EL (cell line): ENCODE data around the gene NT5C.

Experiments
- DNase-seq: peaks from one replicate; pipeline ENCODE4 v3.0.0-alpha.2; 2016

Gene NT5C

DNA sequence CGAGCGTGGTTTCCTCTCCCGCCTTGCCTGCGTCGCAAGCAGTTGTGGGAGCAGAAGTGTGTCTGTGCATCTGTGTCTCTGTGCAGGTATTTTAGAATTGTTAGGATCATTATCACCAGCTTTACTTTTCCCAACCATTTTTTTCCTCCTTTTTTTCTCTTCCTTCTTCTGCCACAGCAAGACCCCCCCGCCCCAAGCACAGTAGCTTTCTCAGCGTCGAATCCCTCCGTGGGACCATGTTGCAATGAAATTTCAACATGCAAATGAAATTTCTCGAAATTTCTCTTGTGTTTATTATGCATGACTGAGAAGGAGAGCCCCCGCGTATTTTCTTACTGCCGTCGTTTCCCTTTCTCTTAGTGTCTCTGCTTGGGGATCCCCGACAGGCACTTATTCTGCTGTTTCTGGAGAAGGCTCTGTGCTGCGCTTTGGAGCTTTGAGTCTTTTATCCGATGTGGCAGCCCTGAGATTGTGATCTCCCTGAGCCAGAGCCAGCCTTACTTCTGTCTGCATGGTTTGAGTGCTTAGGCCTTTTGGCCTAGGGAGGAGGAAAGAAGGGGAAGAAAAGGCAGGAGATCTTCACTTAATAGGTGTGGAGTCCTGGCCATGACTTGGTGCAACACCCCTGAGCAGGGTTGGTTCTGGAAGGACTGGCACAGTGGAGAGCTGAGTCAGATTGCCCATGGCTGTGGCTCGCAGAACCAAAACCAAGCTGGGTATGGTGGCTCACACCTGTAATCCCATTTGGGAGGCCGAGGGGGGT lies 16.8 kb downstream of the NT5C start:
- DNase-seq = no peak

DNA sequence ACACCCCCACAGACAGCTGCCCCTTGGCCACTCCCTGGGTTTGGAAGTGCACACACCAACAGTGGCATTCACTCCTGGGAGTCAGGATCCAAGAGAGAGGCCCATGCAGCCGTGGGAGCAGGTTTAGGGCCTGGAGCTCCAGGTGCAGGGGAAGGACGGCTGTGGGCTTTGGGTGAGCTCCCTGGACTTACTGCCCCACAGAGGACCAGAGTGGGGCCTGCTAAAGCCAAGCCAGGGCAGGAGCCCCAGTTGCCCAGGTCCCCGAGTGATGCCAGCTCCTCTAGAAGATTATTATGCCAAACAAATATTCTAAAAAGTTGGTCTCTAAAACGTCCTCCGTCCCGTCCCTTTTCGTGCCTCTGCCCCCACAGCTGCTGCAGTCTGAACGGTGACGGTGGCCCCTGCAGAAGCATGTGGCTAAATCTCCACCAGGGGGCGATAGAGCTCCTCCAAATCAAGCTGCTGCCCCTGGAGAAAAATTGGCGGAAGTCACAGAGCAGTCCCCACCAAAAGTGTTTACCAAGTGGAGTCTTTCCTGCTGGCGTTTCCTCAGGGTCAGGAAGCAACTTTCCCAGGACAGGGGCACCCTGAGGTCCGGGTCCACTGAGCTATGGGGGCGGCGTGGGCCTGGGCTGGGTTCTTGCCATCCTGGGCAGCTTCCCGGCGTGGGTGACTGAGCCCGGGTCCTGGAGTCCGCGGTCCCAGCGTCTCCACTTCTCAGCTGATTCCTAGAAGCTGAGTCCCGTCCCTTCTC lies 17.6 kb downstream of the NT5C start:
- peak; percentile 91 for DNase-seq

DNA sequence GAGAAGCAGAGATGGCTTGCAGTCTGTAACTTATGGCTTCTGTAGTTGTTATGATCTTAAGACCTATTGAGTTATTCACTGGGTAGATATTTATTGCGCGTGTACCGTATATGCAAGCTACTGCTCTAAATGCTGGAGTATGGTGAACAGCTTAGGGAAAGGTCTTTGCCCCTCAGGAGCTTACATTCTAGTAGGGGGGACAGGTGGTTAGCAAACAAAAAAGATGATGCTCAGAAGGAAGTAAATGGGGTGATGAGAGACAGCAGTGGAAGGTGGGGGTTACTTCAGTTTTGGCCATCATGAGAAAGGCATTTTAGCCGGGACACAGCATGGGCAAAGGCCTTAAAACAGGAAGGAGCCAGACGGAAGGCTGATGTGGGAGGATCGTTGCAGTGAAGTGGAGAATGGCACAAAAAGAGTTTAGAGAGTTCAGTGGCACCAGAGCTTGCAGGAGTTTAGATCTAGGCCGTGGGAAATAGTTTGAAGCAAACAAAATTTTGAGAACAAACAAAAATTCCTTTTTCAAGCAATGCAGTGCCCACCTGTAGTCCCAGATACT lies 19.7 kb downstream of the NT5C start:
- DNase-seq = no peak

DNA sequence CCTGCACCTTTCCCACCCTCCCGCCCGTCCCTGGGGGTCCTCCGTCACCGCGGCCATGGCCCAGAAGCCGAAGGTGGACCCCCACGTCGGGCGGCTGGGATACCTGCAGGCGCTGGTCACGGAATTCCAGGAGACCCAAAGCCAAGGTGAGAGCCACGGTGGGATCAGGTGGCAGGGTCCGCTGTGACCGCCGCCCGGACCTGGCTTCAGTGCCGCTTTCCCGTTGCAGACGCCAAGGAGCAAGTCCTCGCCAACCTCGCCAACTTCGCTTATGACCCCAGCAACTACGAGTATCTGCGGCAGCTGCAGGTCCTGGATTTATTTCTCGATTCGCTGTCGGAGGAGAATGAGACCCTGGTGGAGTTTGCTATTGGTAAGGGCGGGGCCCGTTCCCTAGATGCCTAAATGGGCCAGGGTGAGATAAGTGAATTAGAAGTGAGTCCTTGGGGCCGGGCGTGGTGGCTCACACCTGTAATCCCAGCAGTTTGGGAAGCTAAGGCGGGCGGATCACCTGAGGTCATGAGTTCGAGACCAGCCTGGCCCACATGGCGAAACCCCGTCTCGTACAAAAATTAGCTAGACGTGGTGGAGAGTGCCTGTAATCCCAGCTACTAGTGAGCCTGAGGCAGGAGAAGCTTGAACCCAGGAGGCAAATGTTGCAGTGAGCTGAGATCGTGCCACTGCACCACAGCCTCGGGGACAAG lies 21.2 kb downstream of the NT5C start:
- no peak for DNase-seq

DNA sequence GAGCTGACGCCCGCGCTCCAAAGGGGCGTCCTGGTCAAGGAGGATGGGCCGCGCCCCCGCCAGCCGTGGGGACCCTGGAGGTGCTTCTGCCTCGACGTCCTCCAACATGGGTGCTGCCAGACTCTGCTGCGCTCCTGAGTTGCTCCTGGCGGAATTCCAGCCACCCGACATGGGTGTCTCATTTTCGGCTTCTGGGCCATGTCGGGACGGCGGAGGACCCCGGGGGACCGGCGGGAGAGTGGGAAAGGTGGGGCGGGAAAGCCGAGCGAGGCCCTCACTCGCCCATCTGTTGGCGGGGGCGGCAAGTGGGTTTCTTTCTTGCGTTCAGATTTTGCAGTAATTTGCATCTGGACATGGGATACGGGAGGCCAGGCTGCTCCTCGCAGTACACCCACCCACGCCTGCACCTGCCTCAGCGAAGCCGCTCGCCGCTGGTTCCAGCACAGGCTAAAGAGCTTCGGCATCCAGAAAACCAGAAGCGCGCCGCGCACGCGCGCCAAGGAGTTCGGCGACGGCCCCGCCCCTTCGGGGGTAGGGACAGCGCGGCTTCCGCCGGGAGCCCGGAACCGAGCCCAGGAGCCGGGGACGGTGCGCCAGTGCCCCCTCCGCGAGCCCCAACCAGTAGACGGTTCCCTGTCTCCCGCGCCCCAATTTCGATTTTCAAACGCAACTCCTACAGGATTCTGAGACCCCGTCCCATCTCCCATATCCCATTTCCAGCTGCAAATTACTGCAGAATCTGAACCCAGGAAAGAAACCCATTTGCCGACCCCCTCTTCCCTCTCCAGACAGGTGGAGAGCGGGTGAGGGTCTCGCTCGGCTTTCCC lies 21.9 kb downstream of the NT5C start, which contains the start of gene ARMC7:
Gene ARMC7, plus strand, starts transcription at position 563 of the 827 bp plus-strand sequence. CDS start 320 bp downstream, outside the sequence.
- DNase-seq = peak; percentile 85

DNA sequence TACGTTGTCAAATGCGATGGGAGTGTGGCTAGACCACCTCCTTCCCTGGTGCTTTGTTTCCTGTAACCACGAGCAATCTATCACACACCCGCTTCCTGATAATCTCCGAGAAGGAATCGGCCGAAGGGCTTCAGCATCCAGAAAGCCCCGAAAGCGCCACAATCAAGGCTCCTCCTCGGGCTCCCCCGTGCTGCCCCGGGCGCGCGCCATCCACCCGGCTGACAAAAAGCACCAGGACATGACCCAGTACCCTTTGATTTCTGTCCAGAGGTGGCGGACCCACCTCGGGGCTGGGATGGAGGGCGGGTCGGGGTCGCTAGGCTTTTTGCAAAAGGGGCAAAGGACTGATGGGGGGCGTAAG lies 22.5 kb downstream of the NT5C start:
- DNase-seq = no peak

DNA sequence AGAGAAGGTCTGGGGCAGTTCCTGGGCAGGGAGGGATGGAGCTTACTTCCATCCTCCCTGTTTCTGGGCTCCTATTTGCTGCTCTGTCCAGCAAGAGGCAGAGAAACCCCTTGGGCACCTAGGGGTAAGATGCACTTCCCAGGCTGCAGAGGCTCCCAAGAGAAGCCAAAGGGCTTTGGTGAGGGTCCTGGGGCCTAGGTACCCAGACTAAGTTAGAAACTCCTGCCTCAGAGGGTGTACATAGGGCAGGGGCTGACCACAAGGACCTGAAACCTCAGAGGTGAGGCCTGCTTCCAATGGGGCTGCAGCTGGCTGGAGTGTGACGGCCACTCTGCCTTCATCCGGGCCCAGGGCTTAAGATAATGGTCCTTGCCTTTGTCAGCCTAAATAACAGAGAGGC lies 23.3 kb downstream of the NT5C start:
- DNase-seq = no peak

DNA sequence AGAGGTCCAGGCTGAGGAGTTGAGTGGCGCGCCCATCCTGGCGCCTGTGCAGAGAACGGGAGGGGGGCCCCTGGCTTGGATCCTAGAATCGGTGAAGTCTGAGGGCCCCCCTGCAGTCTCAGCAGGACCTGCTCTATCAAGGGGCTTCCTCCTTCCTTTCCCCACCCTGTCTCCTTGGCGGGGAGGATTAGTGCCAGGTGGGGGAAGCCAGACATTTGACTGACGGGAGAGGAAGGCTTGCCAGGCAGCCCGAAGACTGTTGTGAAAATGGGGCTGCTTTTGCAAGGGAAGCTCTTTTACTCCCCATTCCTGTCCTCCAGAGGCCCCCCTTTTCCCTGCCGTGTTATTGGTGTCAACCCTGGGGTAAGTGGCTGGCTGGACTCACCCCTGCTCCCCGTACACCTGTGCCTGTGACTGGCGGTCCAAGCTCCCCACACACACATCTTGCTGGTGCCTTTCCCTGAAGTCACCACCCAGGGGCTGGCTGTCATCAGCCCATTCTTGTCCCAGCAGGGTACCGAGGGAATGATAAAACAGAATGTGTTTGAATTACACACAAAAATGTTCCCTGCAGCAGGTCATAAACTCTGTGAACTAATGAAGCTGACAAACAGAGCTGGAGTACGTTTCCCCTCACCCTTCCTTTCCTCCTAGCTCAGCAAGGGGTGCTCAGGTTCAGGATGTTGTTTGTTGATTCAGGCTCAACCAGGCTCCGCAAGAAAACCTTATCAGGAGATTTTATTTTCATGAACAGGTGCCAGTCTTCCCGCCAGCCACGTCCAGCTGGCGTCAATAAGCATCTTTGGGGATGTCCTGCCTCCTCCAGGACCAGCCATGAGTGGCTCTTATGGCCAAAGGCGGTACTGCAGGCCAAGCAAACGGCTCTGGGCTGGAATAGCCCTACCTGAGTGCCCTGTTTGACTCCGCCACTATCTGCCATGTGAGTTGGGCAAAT lies 26.1 kb downstream of the NT5C start:
- peak; percentile 36 for DNase-seq

DNA sequence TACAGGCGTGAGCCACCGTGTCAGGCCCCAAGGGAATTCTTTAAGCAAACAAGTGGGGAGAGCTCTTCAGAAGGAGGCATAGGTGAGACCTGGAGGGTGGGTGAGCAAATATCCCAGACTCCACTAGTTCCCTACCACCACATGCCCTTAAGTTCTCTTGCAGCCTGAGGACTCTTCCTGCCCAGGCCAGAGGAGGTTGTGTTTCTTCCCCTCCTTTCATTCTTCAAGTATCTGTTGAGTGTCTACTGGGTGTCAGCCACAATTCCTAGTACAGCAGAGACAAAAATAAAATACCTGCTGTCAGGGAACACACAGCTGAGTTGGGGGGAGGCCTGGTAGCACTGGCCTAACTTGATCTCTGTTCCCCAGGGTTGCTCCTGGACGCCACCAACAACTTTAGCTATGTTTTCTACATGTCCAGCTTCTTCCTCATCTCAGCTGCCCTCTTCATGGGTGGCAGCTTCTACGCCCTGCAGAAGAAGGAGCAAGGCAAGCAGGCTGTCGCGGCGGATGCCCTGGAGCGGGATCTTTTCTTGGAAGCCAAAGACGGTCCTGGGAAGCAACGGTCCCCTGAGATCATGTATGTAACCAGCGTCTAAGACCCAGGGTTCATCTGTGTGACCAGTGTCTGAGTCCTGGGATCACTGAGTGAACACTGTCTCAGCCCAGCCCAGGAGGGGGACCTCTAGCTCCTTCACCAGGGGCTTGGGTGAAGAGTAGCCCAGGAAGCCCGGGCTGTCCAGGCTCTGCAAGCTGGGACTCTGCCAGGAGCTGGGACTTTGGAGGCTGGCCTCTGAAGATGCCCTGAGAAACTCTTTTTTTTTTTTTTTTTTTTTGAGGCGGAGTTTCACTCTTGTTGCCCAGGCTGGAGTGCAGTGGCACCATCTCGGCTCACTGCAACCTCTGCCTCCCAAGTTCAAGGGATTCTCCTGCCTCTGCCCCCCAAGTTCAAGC lies 27.7 kb downstream of the NT5C start:
- DNase-seq = no peak

DNA sequence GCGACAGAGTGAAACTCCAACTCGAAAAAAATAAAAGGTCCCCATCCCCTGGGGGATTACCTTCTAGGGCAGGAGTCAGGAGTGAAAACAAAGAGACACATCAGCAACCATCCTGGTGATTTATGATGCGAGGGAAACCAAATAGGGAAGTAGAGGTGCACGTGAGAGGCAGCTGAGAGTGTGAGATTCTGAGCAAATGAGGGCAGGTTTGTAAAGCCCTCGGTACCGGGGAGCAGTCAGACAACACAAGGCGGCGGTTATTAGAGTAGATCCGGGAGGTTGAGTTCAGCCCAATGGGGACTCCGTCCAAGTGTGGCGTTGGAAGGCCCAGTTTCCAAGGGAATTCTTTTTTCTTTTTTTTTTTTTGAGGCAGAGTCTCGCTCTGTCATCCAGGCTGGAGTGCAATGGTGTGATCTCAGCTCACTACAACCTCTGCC lies 29.1 kb downstream of the NT5C start:
- no peak for DNase-seq

DNA sequence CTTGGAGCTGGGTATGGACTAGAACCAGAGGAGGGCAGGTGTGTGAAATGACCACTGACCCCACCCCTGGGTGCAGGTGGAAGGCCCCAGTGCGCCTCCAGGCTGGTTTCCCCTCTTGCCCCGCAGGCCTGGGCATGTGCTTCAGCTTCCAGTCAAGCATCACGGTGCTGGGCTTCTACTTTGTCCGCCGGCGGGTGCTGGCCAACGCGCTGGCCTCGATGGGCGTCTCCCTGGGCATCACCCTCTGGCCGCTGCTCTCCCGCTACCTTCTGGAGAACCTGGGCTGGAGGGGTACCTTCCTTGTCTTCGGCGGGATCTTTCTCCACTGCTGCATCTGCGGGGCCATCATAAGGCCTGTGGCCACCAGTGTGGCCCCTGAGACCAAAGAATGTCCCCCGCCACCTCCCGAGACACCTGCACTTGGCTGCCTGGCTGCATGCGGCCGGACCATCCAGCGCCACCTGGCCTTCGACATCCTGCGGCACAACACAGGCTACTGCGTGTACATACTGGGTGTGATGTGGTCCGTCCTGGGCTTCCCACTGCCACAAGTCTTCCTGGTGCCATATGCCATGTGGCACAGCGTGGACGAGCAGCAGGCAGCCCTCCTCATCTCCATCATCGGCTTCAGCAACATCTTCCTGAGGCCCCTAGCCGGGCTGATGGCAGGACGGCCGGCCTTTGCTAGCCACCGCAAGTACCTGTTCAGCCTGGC lies 31.5 kb downstream of the NT5C start:
- no peak for DNase-seq

DNA sequence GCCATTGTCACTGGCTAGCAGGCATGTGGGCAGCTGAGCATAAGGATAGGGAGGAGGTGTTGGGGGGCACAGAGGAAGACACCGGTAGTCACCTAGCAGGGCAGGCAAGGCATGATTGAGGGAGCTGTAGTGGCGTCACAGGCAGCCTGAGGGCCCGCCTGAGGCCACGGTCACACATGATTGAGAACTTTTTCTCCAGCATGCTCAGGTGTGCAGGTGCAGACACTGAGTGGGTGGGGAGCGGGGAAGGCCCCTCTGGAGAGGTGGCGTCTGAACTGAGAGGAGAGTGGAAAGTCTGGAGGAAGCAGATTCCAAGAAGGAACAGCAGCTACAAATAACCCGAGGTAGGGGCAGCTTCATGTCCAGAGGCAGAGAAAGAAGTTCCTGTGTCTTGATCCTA lies 32.7 kb downstream of the NT5C start:
- DNase-seq = no peak

DNA sequence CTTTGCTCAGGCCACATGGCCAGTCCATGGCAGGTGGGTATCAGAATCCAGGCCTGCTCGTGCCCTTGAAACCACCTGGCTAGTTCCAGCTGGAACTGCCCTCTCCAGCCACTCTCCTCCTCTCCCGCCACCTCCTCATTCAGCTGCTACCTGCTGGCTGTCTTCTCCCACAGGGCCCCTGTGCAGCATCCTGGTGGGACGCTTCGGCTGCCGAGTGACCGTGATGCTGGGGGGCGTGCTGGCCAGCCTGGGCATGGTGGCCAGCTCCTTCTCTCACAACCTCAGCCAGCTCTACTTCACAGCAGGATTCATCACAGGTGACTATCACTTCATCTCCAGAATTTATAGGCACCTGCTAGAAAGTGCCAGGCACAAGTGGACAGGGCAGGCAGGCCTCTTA lies 33.7 kb downstream of the NT5C start:
- DNase-seq = no peak

DNA sequence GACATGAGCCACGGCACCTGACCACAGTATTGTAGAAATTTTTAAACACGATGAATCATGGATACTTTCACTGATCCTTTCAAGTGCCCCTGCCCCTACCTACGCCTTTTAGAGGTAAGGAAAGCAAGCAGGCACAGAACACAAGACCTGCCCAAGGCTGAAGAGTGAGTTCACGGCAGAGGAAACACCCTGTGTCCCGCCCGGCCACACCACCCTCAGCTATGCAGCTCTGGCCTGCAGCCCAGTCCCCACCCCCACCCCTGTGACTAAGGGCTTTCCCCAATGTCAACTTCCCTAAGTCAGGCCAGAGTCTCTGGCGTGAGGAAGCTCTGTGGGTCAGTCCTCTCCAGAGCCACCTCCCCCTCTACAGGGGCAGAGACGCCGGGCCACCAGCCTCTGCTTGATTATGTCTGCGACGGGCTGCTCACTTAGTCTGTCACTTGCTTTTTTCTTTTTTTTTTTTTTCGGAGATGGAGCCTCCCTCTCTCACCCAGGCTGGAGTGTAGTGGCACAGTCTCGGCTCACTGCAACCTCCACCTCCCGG lies 35.4 kb downstream of the NT5C start:
- DNase-seq = peak; percentile 89

DNA sequence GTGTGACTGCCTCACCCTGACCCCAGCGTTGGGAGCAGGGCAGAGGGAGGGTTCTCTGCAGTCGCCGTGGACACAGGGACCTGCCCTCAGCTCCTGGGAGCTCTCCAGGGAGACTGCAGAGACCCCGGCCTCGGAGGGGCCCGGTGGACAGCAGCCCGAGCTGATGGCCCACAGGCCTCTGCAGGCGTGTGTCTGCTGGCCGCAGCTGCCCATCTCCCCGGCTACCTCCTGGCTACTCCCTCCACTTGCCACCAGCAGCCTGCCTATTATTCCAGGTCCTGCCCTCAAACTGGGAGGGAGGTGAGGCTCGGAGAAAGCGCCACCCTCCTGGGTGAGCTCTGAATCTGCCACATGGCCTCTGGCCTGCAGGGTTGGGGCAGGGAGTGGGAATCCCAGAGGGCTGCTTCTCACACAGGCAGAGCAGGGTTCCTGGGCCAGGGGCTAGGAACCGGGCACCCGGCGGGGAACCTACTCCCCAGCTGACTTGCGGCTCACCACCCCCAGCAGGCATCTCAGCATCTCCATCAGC lies 36.6 kb downstream of the NT5C start:
- no peak for DNase-seq

DNA sequence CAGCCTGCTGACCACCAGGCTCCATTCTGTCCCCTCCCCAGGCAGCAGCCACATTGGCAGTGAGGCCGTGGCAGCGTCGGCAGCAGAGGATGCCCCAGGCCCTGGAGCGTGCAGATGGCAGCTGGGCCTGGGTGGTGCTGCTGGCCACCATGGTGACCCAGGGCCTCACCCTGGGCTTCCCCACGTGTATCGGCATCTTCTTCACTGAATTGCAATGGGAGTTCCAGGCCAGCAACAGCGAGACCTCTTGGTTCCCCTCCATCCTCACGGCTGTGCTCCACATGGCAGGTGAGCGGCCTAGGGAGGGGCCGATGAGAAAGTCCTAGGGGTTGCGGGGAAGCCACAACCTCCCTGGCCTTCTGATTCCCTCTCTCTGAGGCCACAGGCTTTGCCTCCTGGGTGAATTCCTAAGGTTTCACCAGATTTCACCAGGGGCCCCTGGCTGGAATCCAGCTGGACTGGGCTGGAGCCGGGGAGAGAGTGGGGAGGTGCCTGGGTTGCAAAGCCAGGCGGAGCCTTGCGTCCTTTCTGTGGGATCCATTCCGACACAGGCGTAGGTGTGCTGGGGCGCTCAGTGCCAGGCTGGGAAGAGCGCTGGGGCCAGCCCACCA lies 37.9 kb downstream of the NT5C start:
- no peak for DNase-seq

DNA sequence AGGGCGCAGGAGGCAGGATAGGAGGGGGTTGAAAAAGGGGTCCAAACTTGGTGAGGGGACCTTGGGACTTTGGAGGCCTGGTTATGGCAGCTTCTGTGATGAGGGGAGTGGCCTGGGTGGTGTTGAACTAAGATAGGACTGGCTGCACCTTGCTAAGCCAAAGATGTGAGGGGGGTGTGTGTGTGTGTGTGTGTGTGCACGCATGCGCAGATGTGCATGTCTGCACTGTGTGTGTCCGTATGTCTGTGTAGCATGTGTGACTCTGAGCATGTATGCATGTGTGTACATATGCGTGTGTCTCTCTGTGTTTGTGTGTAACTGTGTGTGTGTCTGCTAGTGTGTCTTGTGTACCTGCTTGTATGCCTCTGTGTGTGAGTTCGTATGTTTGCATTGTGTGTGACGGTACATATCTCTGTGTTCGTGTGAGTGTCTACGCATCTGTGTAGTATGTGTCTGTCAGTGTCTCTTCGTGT lies 39.7 kb downstream of the NT5C start:
- DNase-seq = no peak
